ENCODE data around the gene PRPF38B.

Gene PRPF38B

DNA sequence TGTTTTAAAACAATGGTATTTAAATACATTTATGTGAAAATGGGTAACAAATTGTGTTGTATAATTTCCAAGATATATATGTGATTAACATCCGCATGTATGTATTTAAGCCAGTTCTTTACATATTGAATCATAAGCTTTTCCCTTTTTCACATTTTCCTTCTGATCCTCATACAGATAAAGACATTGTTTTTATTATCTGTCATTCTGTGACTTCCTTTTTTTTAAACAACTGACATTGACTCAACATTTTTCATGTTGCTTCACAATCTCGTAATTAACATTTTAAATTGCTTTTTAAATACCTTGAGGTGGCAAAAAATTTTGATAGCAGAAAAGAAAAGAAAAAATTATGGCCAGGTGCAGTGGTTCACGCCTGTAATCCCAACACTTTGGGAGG, 55.8 kb downstream of the PRPF38B start:
- TF ChIP-seq POLR2A (IDR thresholded peaks at IDR 0.05; ENCODE audit: low read length) = no peak

GRCh38 chr1:108749081-108749480, 57.0 kb downstream of the PRPF38B start:
- TF ChIP-seq GATA1 (IDR thresholded peaks at IDR 0.05; ENCODE audit: low read depth, low read length) = no peak
- no peak for DNase-seq

More for the DNA sequence above, 55.8 kb downstream of the PRPF38B start:
- DNase-seq = no peak

- no peak for DNase-seq
- TF ChIP-seq POLR2A (IDR thresholded peaks at IDR 0.05; ENCODE audit: low read length) (no peak), GATA1 (IDR thresholded peaks at IDR 0.05; ENCODE audit: low read depth, low read length) (no peak)
These were observed 58.5 kb downstream of the PRPF38B start for GRCh38 chr1:108750476-108751181.
